ENCODE results near the gene AHNAK2. TPM values are rescaled to one million over a fixed set of nuclear protein-coding genes. Genes with fewer than 3 reads are reported as not detected.
"Not testable (repeated sequence)": the region's sequence is repeated elsewhere in the genome, so short reads cannot be mapped to it uniquely, and the experiment has no call there.

The AHNAK2 gene
- total and polyA plus RNA-seq, 3 donors from 2014 or later = 10.8 to 15.1 (median 12.8) TPM

- H3K27ac ChIP-seq = no peak overlapping the region
- 96% methylated on average over 7 of the region's 7 CpGs for WGBS, 2 donors
- no peaks in the 10 kb centered on the region for H3K9me3 ChIP-seq
- H3K4me3 ChIP-seq = no peak overlapping the region
- no peaks in the 10 kb centered on the region for H3K36me3 ChIP-seq (ENCODE audit: low read depth, missing control alignments)
- TF ChIP-seq CTCF (IDR thresholded peaks at IDR 0.05) (no peak), POLR2A (IDR thresholded peaks at IDR 0.05) (no peak)
- intact Hi-C loops (cut with DNase I; ENCODE audit: low total_unique reads) = loop anchor here (10.0 kb wide), 1 partner anchor 141 kb away; no protein-coding TSS in a partner anchor
- DNase-seq = no peak
- H3K4me1 ChIP-seq = no peaks in the 10 kb centered on the region
- no peaks in the 10 kb centered on the region for H3K27me3 ChIP-seq
Measured at GRCh38 chr14:104913435-104913834, 64.7 kb downstream of the AHNAK2 start.

- DNase-seq = no peak
- no peak overlapping the region for H3K27ac ChIP-seq
- no peak overlapping the region for H3K4me3 ChIP-seq
- H3K9me3 ChIP-seq = no peaks in the 10 kb centered on the region
- H3K27me3 ChIP-seq = no peaks in the 10 kb centered on the region
- intact Hi-C loops (cut with DNase I; ENCODE audit: low total_unique reads) = loop anchor here (10.0 kb wide), 1 partner anchor 143 kb away; no protein-coding TSS in a partner anchor
- H3K4me1 ChIP-seq = no peaks in the 10 kb centered on the region
- H3K36me3 ChIP-seq (ENCODE audit: low read depth, missing control alignments) = no peaks in the 10 kb centered on the region
- WGBS, 2 donors = 86 to 89% methylated on average over 3 of the region's 3 CpGs
- no peak for TF ChIP-seq CTCF (IDR thresholded peaks at IDR 0.05)
- TF ChIP-seq POLR2A (IDR thresholded peaks at IDR 0.05) = no peak
Measured at GRCh38 chr14:104912053-104912452, 66.1 kb downstream of the AHNAK2 start.

- H3K4me3 ChIP-seq = no peak overlapping the region
- H3K4me1 ChIP-seq = no peaks in the 10 kb centered on the region
- intact Hi-C loops (cut with DNase I; ENCODE audit: low total_unique reads) = no loop called here
- DNase-seq = no peak
- no peaks in the 10 kb centered on the region for H3K36me3 ChIP-seq (ENCODE audit: low read depth, missing control alignments)
- H3K27me3 ChIP-seq = no peaks in the 10 kb centered on the region
- no peak overlapping the region for H3K27ac ChIP-seq
- H3K9me3 ChIP-seq = no peaks in the 10 kb centered on the region
- no peak for TF ChIP-seq POLR2A (IDR thresholded peaks at IDR 0.05)
- TF ChIP-seq CTCF (IDR thresholded peaks at IDR 0.05) = no peak
- WGBS, 2 donors = 12 to 16% methylated on average over 1 of the region's 1 CpG
Measured at GRCh38 chr14:104908303-104908702, 69.9 kb downstream of the AHNAK2 start.

- DNase-seq; H3K4me3 ChIP-seq; H3K4me1 ChIP-seq; intact Hi-C loops (cut with DNase I; ENCODE audit: low total_unique reads); H3K27ac ChIP-seq; H3K36me3 ChIP-seq (ENCODE audit: low read depth, missing control alignments); H3K27me3 ChIP-seq; H3K9me3 ChIP-seq: not testable (repeated sequence)
- 74 to 81% methylated on average over 10 to 28 of the region's 28 CpGs for WGBS, 2 donors
Measured at GRCh38 chr14:104905579-104905933, 72.6 kb downstream of the AHNAK2 start.

GRCh38 chr14:104904650-104905578 is 73.3 kb downstream of the AHNAK2 start:
- WGBS, 2 donors = 66 to 71% methylated on average over 34 to 38 of the region's 38 CpGs
- H3K4me3 ChIP-seq; H3K36me3 ChIP-seq (ENCODE audit: low read depth, missing control alignments); DNase-seq; H3K27ac ChIP-seq; H3K4me1 ChIP-seq; intact Hi-C loops (cut with DNase I; ENCODE audit: low total_unique reads); H3K9me3 ChIP-seq; H3K27me3 ChIP-seq: not testable (repeated sequence)

All from testis (tissue), 3 donors.